ENCODE results near the gene CCT2. TPM values are rescaled to one million over a fixed set of nuclear protein-coding genes. Genes with fewer than 3 reads are reported as not detected.

The CCT2 gene
- polyA plus RNA-seq, 1 donor: 164 TPM

Other genes with a start within 250 kb of the CCT2 start
- gene LYZ, start 237.1 kb upstream of the CCT2 start, polyA plus RNA-seq: 128 TPM
- gene YEATS4, start 225.7 kb upstream of the CCT2 start, polyA plus RNA-seq: 21.0 TPM
- 30.9 TPM for gene FRS2, start 115.1 kb upstream of the CCT2 start, polyA plus RNA-seq
- not detected for gene LRRC10, start 25.4 kb downstream of the CCT2 start, polyA plus RNA-seq
- 0.24 TPM for gene BEST3, start 113.8 kb downstream of the CCT2 start, polyA plus RNA-seq
- 58.6 TPM for gene RAB3IP, start 153.4 kb downstream of the CCT2 start, polyA plus RNA-seq
- 14.9 TPM for gene MYRFL, start 239.8 kb downstream of the CCT2 start, polyA plus RNA-seq

Data from large intestine (tissue), 1 donor.